ENCODE measurements around the gene AUH. TPM values are rescaled to one million over a fixed set of nuclear protein-coding genes. Genes with fewer than 3 reads are reported as not detected.

Gene AUH
- total and polyA plus RNA-seq, 9 of the 15 experiments (the other 6 are each of a cell fraction or from before 2014, with no cell fraction given): 3.4 to 29.0 (median 10.1) TPM

- no peak for TF ChIP-seq VEZF1 (CRISPR knock-in tag; IDR thresholded peaks at IDR 0.05)
- TF ChIP-seq NFIC (IDR thresholded peaks at IDR 0.05): no peak
- TF ChIP-seq OTX1 (CRISPR knock-in tag; IDR thresholded peaks at IDR 0.05): no peak
Measured at GRCh38 chr9:91379426-91379825, 17.7 kb upstream of the AUH start (continued).

- in situ Hi-C loops (cut with MboI) (no loop called here), intact Hi-C loops (cut with micrococcal nuclease) (no loop called here)
- FAIRE-seq: no peak
- H2AFZ ChIP-seq (ENCODE audit: low read depth, low read length): no peak overlapping the region
- H3K4me1 ChIP-seq (replicated peaks in 1 of 2; ENCODE audit: control insufficient read depth in 2 of 2, insufficient read depth in 2 of 2, low read length in 2 of 2): no peaks in the 10 kb centered on the region
- no peak for DNase-seq (ENCODE audit: extremely low read depth in 1 of 4, low spot score in 3 of 4)
- H4K20me1 ChIP-seq (replicated peaks; ENCODE audit: control insufficient read depth, insufficient read depth, low read length): no peaks in the 10 kb centered on the region
- WGBS (ENCODE audit: insufficient coverage, low coverage, missing lambda C conversion rate): 27% methylated on average over 2 of the region's 2 CpGs
- H3K9ac ChIP-seq (ENCODE audit: insufficient read depth in 1 of 2, low read depth in 2 of 2, low read length in 2 of 2): no peak overlapping the region
- H3K9me3 ChIP-seq (replicated peaks; ENCODE audit: control insufficient read depth, insufficient read depth, low read depth, low read length): no peaks in the 10 kb centered on the region
- H3K4me2 ChIP-seq (ENCODE audit: insufficient read depth, low read length): no peak overlapping the region
- H3K27me3 ChIP-seq (ENCODE audit: control insufficient read depth in 2 of 2, insufficient read depth in 2 of 2, low read length in 2 of 2): 0 out of 5 replicates have a peak, but pooled peaks cover 0 to 2% of the 10 kb centered on the region in 2 experiments
- no peak overlapping the region for H3K27ac ChIP-seq (ENCODE audit: extremely low read depth, low read depth, low read length)
- no peak for ATAC-seq
- no TSS peak for BruUV-seq (replicated peaks)
- TF ChIP-seq RBM25 (IDR thresholded peaks at IDR 0.05; ENCODE audit: low read depth, low read length, severe bottlenecking) (peak; percentile 22), PRPF4 (IDR thresholded peaks at IDR 0.05; ENCODE audit: insufficient read depth, low read depth, low read length, poor library complexity, severe bottlenecking) (no peak)
- CTCF ChIA-PET (ENCODE audit: low intra/inter-chr PET ratio): no interaction called here
- no peaks in the 10 kb centered on the region for H3K9me1 ChIP-seq (ENCODE audit: control insufficient read depth, insufficient read depth, low read length)
- H3K4me3 ChIP-seq: no peak overlapping the region
- H3K79me2 ChIP-seq (ENCODE audit: control insufficient read depth, insufficient read depth, low read length): no peaks in the 10 kb centered on the region
- POLR2A ChIA-PET: no interaction called here
- no peaks in the 10 kb centered on the region for H3K36me3 ChIP-seq (ENCODE audit: control insufficient read depth, insufficient read depth, low read length)
Measured at GRCh38 chr9:91378695-91379127, 17.0 kb upstream of the AUH start.

Measured in K562 (cell line).